CD4-positive, alpha-beta T cell treated with Interleukin-10 for 1 hour (primary cell): ENCODE data around the gene PPP2R2C.

Experiments
- DNase-seq: peaks from one replicate; pipeline ENCODE4 v3.0.0-alpha.2; 2020

Gene PPP2R2C

GRCh38 chr4:6324999-6325787 is 147.2 kb downstream of the PPP2R2C start:
- no peak for DNase-seq

- no peak for DNase-seq
These were observed 147.9 kb downstream of the PPP2R2C start for GRCh38 chr4:6324461-6324998.

- DNase-seq: no peak
These were observed 149.4 kb downstream of the PPP2R2C start for GRCh38 chr4:6322761-6323566.

DNA sequence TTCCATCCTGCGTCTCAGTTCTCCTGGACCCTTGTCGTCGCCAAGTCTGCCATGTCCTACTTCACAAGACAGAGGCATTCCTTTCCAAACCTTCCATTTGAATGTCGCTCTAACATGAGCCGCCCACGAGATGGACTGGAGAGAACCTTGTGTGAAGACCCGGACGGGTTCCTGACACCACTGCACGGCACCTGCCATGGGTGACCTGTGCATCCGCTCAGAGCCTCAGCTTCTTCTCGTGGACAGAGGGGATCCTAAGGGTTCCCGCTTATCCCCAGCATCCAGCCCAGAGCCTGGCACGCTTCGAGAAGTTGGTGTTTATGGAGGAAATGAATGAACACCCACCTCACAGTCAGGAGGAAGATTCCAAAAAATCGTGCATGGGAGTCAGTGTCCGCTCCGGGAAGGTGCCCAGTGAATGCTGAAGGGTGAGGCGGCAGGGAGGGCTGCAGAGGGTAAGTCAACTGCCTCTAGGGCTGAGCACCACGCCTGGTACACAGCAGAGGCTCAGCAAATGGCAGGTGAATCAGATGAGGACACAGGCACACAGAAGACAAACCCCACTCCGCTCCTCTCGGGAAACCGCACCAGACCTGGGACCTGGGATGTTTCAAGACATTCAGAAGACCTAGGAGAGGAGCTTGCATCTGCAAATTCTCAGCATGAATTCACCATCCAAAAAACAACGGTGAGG is 150.2 kb downstream of the PPP2R2C start:
- DNase-seq: no peak

DNA sequence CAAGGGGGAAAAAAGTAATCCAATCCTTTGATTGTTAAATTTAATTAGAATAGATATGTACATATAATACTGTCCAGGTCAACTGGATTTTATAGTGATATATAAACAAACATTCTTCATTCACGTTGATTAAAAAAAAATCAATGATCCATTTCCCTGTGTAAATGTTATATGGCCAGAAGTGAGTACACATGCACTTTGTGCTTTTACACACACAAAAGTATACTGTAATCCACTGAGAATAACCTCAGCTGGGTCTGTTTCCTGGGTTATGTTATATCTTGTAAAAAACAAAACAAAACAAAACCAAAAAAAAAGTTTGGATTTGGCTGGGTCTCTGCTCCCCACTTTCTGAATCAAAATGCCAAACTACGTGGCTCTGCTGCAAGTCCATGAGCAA is 151.1 kb downstream of the PPP2R2C start:
- DNase-seq: no peak

DNA sequence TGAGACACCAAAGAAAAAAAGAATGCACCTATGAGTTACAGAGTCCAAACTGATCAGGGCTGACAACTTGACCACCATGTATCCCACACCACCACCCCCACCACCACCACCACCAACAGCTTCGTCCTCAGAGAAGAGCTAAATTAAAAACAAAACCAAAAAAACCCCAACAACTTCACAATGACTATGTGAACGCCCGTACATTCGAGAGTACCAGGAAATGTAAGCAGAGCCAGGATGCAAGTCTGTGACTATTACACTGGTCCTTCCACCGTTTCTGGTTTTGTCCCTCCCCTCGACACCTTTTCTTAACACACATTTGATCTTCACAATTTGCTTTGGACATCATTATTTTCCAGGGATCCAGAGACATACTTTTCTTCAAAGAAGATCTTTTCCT is 151.8 kb downstream of the PPP2R2C start:
- no peak for DNase-seq

GRCh38 chr4:6319530-6320150 is 152.8 kb downstream of the PPP2R2C start:
- DNase-seq: no peak

DNA sequence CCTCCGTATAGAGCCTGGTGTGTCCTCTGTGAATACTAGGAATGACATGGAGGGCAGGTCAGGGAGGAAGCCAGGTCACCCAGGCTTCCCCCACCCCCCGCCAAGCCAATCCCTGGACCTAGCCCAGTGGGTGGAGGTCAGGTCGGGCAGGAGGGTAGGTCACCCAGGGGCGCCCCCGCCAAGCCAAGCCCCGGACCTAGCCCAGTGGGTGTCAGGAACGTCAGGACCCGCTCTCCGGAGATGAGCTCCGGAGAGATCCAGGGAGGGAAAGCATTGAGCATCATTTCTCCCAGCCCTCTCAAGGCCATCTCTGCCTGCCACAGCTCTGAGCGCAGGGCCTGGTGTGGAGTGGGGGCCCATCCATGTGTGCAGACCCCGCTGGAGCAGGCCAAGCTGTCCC is 154.2 kb downstream of the PPP2R2C start:
- no peak for DNase-seq

DNA sequence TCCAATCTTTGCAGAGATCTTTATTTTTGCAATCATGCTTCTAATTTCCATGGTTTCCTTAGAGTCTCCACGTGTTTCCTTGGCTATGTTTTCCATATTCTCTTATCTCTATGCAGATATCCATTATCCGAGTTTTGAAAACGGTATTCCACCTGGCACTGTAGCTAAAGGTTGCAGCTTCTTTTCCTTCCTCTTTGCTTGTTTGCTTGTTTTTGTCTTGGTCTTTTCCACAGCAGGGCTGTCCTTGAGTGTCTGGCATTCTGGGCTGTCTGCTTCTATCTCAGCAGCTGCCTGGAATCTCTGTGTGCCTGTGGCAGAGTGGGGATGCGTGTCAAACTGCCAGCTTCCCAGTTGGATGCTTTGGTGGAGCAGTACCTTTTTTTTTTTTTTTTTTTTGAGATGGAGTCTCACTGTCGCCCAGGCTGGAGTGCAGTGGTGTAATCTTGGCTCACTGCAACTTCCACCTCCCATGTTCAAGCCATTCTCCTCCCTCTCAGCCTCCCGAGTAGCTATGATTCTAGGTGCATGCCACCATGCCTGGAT is 155.9 kb downstream of the PPP2R2C start:
- no peak for DNase-seq

- DNase-seq: no peak
These were observed 159.2 kb downstream of the PPP2R2C start for GRCh38 chr4:6313216-6313615.

- no peak for DNase-seq
These were observed 162.6 kb downstream of the PPP2R2C start for GRCh38 chr4:6309777-6310176.

GRCh38 chr4:6308899-6309643 is 163.3 kb downstream of the PPP2R2C start:
- DNase-seq: no peak

DNA sequence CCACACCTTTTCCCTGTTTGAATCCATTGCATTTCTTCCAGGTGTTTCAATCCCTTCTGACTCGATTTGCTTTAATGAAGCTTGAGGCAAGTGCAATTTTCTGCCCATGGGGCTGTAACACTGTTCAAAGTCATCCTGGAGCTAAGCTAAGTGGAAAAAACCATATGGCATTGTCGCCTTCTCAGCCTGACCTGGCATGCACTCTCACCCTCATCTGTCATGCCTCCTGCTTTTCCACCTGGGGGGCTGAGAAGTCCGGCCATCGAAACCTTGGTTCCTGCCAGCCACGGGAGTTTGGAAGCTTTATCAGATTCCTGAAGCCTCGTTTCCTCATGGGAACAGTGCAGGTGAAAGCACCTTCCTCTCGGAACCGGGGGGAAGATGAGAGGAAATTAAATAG is 164.5 kb downstream of the PPP2R2C start:
- no peak for DNase-seq

DNA sequence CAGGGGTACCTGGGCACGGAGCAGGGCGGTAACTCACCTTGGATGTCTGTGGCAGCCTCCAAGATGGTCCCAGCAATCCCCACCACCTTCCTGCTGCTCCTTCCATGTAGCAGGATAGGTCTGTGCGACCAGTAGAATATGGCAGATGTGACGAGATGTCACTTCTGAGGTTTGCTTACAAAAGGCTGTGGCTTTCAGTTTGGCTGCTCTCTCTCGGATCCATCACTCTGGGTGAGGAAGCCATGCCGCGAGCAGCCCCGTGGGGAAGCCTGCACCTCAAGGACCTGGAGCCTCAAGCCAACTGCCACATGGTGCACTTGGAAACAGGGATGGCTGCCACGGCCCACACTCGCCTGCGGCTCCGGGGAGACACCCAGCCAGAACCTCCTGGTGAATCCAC is 165.2 kb downstream of the PPP2R2C start:
- no peak for DNase-seq

GRCh38 chr4:6306299-6306698 is 166.1 kb downstream of the PPP2R2C start:
- DNase-seq: no peak

- no peak for DNase-seq
These were observed 168.5 kb downstream of the PPP2R2C start for GRCh38 chr4:6303943-6304342.

DNA sequence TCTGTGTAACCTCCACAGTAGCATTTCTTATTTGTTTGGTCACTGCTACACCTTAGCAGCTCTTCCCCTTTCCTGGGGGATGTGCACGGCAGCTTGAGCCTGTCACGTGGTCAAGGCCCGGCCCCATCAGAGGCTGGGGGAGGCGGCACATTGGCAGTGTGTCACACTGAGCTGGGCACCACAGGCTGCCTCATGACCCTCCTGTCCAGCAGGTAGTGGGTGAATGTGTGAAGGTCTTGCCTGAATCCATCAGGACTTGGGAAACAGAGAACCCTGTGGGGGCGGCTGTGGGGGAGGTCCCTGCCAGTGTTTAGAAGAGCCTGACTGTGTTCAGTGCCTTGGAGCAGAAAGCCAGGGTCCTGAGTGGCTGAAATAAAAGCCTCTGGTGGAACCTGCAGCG is 169.5 kb downstream of the PPP2R2C start:
- DNase-seq: no peak

DNA sequence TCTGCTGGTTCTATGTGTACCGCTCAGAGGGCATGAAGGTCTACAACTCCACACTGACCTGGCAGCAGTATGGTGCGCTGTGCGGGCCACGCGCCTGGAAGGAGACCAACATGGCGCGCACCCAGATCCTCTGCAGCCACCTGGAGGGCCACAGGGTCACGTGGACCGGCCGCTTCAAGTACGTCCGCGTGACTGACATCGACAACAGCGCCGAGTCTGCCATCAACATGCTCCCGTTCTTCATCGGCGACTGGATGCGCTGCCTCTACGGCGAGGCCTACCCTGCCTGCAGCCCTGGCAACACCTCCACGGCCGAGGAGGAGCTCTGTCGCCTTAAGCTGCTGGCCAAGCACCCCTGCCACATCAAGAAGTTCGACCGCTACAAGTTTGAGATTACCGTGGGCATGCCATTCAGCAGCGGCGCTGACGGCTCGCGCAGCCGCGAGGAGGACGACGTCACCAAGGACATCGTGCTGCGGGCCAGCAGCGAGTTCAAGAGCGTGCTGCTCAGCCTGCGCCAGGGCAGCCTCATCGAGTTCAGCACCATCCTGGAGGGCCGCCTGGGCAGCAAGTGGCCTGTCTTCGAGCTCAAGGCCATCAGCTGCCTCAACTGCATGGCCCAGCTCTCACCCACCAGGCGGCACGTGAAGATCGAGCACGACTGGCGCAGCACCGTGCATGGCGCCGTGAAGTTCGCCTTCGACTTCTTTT is 170.5 kb downstream of the PPP2R2C start:
- no peak for DNase-seq

DNA sequence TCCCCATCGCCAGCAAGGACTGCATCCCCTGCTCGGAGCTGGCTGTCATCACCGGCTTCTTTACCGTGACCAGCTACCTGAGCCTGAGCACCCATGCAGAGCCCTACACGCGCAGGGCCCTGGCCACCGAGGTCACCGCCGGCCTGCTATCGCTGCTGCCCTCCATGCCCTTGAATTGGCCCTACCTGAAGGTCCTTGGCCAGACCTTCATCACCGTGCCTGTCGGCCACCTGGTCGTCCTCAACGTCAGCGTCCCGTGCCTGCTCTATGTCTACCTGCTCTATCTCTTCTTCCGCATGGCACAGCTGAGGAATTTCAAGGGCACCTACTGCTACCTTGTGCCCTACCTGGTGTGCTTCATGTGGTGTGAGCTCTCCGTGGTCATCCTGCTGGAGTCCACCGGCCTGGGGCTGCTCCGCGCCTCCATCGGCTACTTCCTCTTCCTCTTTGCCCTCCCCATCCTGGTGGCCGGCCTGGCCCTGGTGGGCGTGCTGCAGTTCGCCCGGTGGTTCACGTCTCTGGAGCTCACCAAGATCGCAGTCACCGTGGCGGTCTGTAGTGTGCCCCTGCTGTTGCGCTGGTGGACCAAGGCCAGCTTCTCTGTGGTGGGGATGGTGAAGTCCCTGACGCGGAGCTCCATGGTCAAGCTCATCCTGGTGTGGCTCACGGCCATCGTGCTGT is 171.2 kb downstream of the PPP2R2C start:
- DNase-seq: no peak

DNA sequence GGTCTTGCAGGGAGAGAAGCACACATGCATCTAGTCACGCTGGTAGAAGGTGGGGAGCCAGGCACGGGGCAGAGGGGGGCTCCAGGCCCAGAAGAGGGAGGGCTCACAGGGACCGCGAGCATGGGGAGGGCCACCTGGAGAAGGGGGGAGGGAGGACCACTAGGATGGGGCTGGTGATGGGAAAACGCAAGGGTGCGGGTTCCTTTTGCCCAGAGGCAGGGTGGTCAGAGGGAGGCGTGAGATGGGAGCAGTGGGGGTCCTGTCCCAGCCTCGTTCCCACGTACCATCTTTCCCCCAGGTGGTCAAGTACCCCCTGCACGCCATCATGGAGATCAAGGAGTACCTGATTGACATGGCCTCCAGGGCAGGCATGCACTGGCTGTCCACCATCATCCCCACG is 172.1 kb downstream of the PPP2R2C start:
- no peak for DNase-seq

- DNase-seq: no peak
These were observed 172.5 kb downstream of the PPP2R2C start for GRCh38 chr4:6299875-6300274.
